Measurements from ENCODE around the gene SPOUT1.
"Not testable (repeated sequence)": the region's sequence is repeated elsewhere in the genome, so short reads cannot be mapped to it uniquely, and the experiment has no call there.

DNA sequence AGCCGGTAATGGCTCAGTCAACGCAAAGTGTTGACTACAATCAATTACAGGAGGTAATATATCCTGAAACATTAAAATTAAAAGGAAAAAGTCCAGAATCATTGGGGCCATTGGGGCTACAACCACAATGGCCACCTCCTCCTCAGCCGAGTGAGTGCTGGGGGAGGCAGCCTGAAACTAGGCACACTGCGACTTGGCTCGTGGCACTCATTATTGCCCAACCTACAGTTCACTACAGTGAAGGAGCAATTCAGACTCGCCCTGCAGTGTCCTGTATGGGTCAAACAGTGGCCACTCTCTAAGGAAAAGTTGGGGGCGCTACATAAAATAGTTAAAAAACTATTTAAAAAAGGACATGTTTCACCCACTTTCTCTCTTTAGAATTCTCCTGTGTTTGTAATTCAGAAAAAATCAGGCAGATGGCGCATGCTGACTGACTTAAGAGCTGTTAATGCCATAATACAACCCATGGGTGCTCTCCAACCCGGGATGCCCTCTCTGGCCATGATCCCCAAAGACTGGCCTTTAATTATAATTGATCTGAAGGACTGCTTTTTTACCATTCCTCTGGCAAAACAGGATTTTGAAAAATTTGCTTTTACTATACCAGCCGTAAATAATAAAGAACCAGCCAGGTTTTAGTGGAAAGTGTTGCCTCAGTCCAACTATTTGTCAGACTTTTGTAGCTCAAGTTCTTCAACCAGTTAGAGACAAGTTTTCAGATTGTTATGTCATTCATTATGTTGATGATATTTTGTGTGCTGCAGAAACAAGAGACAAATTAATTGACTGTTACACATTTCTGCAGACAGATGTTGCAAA lies 22.4 kb upstream of the SPOUT1 start:
- TF ChIP-seq, protein P1, sequence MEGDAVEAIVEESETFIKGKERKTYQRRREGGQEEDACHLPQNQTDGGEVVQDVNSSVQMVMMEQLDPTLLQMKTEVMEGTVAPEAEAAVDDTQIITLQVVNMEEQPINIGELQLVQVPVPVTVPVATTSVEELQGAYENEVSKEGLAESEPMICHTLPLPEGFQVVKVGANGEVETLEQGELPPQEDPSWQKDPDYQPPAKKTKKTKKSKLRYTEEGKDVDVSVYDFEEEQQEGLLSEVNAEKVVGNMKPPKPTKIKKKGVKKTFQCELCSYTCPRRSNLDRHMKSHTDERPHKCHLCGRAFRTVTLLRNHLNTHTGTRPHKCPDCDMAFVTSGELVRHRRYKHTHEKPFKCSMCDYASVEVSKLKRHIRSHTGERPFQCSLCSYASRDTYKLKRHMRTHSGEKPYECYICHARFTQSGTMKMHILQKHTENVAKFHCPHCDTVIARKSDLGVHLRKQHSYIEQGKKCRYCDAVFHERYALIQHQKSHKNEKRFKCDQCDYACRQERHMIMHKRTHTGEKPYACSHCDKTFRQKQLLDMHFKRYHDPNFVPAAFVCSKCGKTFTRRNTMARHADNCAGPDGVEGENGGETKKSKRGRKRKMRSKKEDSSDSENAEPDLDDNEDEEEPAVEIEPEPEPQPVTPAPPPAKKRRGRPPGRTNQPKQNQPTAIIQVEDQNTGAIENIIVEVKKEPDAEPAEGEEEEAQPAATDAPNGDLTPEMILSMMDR (IDR thresholded peaks at IDR 0.05; ENCODE audit: borderline replicate concordance, extremely low read depth, low read length, poor library complexity, severe bottlenecking) = peak; percentile 41
- not testable (repeated sequence) for TF ChIP-seq EZH2 (IDR thresholded peaks at IDR 0.05; ENCODE audit: borderline replicate concordance, low read depth, low read length, severe bottlenecking)

Data from DND-41 (cell line).